HepG2 (cell line): ENCODE data around the gene CABLES2. TPM values are rescaled to one million over a fixed set of nuclear protein-coding genes. Genes with fewer than 3 reads are reported as not detected.
A peak's percentile ranks its signal among the peaks of the same experiment; 100 is the strongest.

Experiments
- FOXC1 ChIP-seq: sonication (generic); formaldehyde crosslinking; IDR thresholded peaks from 2 replicates; pipeline ENCODE4 v1.8.0; 2022; ENCODE audit warnings: mild to moderate bottlenecking, missing genetic modification reagents, borderline replicate concordance
- HOXA7 ChIP-seq: sonication (generic); formaldehyde crosslinking; IDR thresholded peaks from 2 replicates; pipeline ENCODE4 v1.8.1; 2022; ENCODE audit warnings: mild to moderate bottlenecking, missing genetic modification reagents, moderate library complexity
- ISX ChIP-seq: sonication (generic); formaldehyde crosslinking; conservative IDR thresholded peaks from 2 replicates; pipeline ENCODE4 v1.5.0; 2020; ENCODE audit warnings: missing genetic modification reagents
- KDM5A ChIP-seq: fragments of 200-600 bp; sonication (generic); IDR thresholded peaks from 2 replicates; pipeline ENCODE4 v1.7.0; 2018; ENCODE audit warnings: antibody characterized with exemption, mild to moderate bottlenecking, low read length, borderline replicate concordance
- THAP9 ChIP-seq: sonication (generic); formaldehyde crosslinking; IDR thresholded peaks from 2 replicates; pipeline ENCODE4; 2020; ENCODE audit warnings: missing genetic modification reagents, mild to moderate bottlenecking, borderline replicate concordance
- ZBTB25 ChIP-seq: IDR thresholded peaks from 2 replicates; pipeline ENCODE4 v1.6.1; 2018; ENCODE audit warnings: missing genetic modification reagents
- ZBTB44 ChIP-seq: sonication (generic); formaldehyde crosslinking; IDR thresholded peaks from 2 replicates; pipeline ENCODE4 v1.4.0; 2020; ENCODE audit warnings: missing genetic modification reagents
- ZNF138 ChIP-seq: sonication (generic); formaldehyde crosslinking; IDR thresholded peaks from 2 replicates; pipeline ENCODE4 v1.5.0; 2020; ENCODE audit warnings: mild to moderate bottlenecking, low read depth, missing genetic modification reagents
- ZNF235 ChIP-seq: sonication (generic); formaldehyde crosslinking; IDR thresholded peaks from 2 replicates; pipeline ENCODE4 v1.8.1; 2023; ENCODE audit warnings: mild to moderate bottlenecking, missing genetic modification reagents, borderline replicate concordance
- ZNF276 ChIP-seq: sonication (generic); formaldehyde crosslinking; IDR thresholded peaks from 2 replicates; pipeline ENCODE4 v1.4.0; 2020; ENCODE audit warnings: mild to moderate bottlenecking, low read depth, missing genetic modification reagents
- ZNF333 ChIP-seq: sonication (generic); formaldehyde crosslinking; IDR thresholded peaks from 2 replicates; pipeline ENCODE4 v1.4.0; 2020; ENCODE audit warnings: mild to moderate bottlenecking, missing genetic modification reagents, borderline replicate concordance
- ZNF850 ChIP-seq: sonication (generic); formaldehyde crosslinking; conservative IDR thresholded peaks from 2 replicates; pipeline ENCODE4 v1.9.0; 2021; ENCODE audit warnings: mild to moderate bottlenecking, missing genetic modification reagents
- polyA plus RNA-seq, 8 experiments: library from polyadenylated mRNA; depleted of rRNA in 3 of 8; stranded (reverse) in 7 of 8; unstranded in 1 of 8; fragments of >200 nt; fragmentation: Illumina TruSeq in 4 of 8; extraction: Trizol in 4 of 8; gene quantifications; 2 replicates each; pipeline versions ENCODE4 v1.2.1 to v1.2.3, GENCODE V29; 2011 to 2016; ENCODE audit warnings: low read depth in 4 of 8, missing spikeins in 1 of 8, mixed read lengths in 1 of 8; ENCODE audit not compliant: insufficient read depth in 1 of 8
- total RNA-seq, 5 experiments: library from RNA; depleted of rRNA; stranded (reverse); fragments of >200 nt; fragmentation: Illumina TruSeq; extraction: Trizol; gene quantifications; 2 replicates each; pipeline ENCODE4 v1.2.3, GENCODE V29; 2016; ENCODE audit warnings: low read depth in 1 of 5

The CABLES2 gene
- total and polyA plus RNA-seq, 2 of the 13 experiments (the other 11 are each of a cell fraction or from before 2014, with no cell fraction given) = 5.2 to 9.7 TPM

GRCh38 chr20:62366370-62367135 lies 40.5 kb downstream of the CABLES2 start (continued):
- TF ChIP-seq THAP9 (CRISPR knock-in tag) (peak; percentile 22; the same call in 1 of the 2 replicates), ZNF235 (CRISPR knock-in tag) (peak; percentile 88; the same call in 1 of the 2 replicates), FOXC1 (CRISPR knock-in tag) (no peak; the same call in 1 of the 2 replicates), ISX (CRISPR knock-in tag) (no peak), ZBTB44 (0 out of 2 replicates have a peak, but pooled peaks have one; percentile 23), HOXA7 (CRISPR knock-in tag) (no peak), ZNF850 (CRISPR knock-in tag) (no peak), KDM5A (peak; percentile 42; the same call in 1 of the 2 replicates), ZBTB25 (CRISPR knock-in tag) (peak; percentile 96), ZNF276 (peak; percentile 66; the same call in 1 of the 2 replicates), ZNF138 (0 out of 2 replicates have a peak, but pooled peaks have one; percentile 55), ZNF333 (CRISPR knock-in tag) (peak; percentile 88; the same call in 1 of the 2 replicates)
